Subcutaneous adipose tissue (tissue), 4 donors: ENCODE measurements around the gene EYS. TPM values are rescaled to one million over a fixed set of nuclear protein-coding genes. Genes with fewer than 3 reads are reported as not detected.

Source experiments
- CTCF ChIP-seq: fragments of 450-650 bp; IDR thresholded peaks from one replicate; pipeline ENCODE4 v1.5.1; 2016; ENCODE audit warnings: low read depth, mild to moderate bottlenecking, control low read depth, antibody characterized with exemption, moderate library complexity
- total RNA-seq, 4 donors: library from RNA; depleted of rRNA; stranded (reverse); fragments of >200 nt; gene quantifications; one replicate each; pipeline ENCODE4 v1.1.0, GENCODE V29; 2016

EYS gene
- total RNA-seq, 4 donors from 2014 or later, result 0.17 to 3.8 (median 0.82) TPM

GRCh38 chr6:63904650-63905248, 1802.3 kb downstream of the EYS start:
- no peak for TF ChIP-seq CTCF

- no peak for TF ChIP-seq CTCF
Measured at GRCh38 chr6:63899550-63899949, 1807.5 kb downstream of the EYS start.

- no peak for TF ChIP-seq CTCF
Measured at GRCh38 chr6:63897952-63898351, 1809.1 kb downstream of the EYS start.

- TF ChIP-seq CTCF, result no peak
Measured at GRCh38 chr6:63897459-63897858, 1809.6 kb downstream of the EYS start.

- TF ChIP-seq CTCF, result no peak
Measured at GRCh38 chr6:63888416-63888815, 1818.6 kb downstream of the EYS start.

GRCh38 chr6:63887002-63887751, 1819.8 kb downstream of the EYS start:
- TF ChIP-seq CTCF, result no peak

- no peak for TF ChIP-seq CTCF
Measured at GRCh38 chr6:63886341-63886740, 1820.7 kb downstream of the EYS start.
